PC-9 (cell line): Measurements from ENCODE around the gene PDE11A. TPM values are rescaled to one million over a fixed set of nuclear protein-coding genes. Genes with fewer than 3 reads are reported as not detected.

Experiments
- BruUV-seq: library from RNA; stranded (reverse); fragments of 400-500 nt; replicated peaks from 2 replicates; lab custom pipeline; 2021; lab: Mats Ljungman, UMichigan
- CTCF ChIA-PET: fragments of 300-600 bp; sonication (Branson Sonifier 250); formaldehyde crosslinking; loops from one replicate; lab custom pipeline; 2022; ENCODE audit warnings: antibody characterized with exemption; lab: Charles Lee
- POLR2A ChIA-PET: fragments of 300-600 bp; sonication (Branson Sonifier 250); formaldehyde crosslinking; loops from one replicate; lab custom pipeline; 2022; ENCODE audit warnings: antibody characterized with exemption; ENCODE audit not compliant: unreplicated experiment; lab: Charles Lee
- DNase-seq, 2 experiments: peaks; one replicate each; pipeline versions ENCODE4 v3.0.0 to v3.0.0-alpha.2; 2015 to 2022; ENCODE audit warnings: mixed read lengths in 1 of 2
- H2AFZ ChIP-seq: fragments of 200-600 bp; sonication (generic); 2 replicates; pipeline ENCODE4 v1.8.1; 2017; ENCODE audit warnings: antibody characterized with exemption
- H3F3A ChIP-seq: fragments of 200-600 bp; sonication (generic); 2 replicates; pipeline ENCODE4 v1.8.1; 2017; ENCODE audit warnings: antibody characterized with exemption, mild to moderate bottlenecking, low read depth; ENCODE audit not compliant: insufficient read depth
- H3K27ac ChIP-seq: fragments of 200-600 bp; sonication (generic); 2 replicates; pipeline ENCODE4 v1.6.1; 2016; ENCODE audit warnings: mixed run types
- H3K27me3 ChIP-seq: fragments of 200-600 bp; sonication (generic); 2 replicates; pipeline ENCODE4 v1.6.1; 2016; ENCODE audit warnings: low read depth, mixed run types; ENCODE audit not compliant: insufficient read depth
- H3K36me3 ChIP-seq: fragments of 200-600 bp; sonication (generic); 2 replicates; pipeline ENCODE4 v1.6.1; 2016; ENCODE audit warnings: low read depth, mixed run types
- H3K4me1 ChIP-seq: fragments of 200-600 bp; sonication (generic); replicated peaks from 2 replicates; pipeline ENCODE4 v1.6.1; 2016; ENCODE audit warnings: mixed run types; ENCODE audit not compliant: insufficient read depth
- H3K4me2 ChIP-seq: fragments of 200-600 bp; sonication (generic); 2 replicates; pipeline ENCODE4 v1.6.1; 2017; ENCODE audit warnings: mixed run types
- H3K4me3 ChIP-seq: fragments of 200-600 bp; sonication (generic); 2 replicates; pipeline ENCODE4 v1.6.1; 2016; ENCODE audit warnings: mixed run types
- H3K79me2 ChIP-seq: fragments of 200-600 bp; sonication (generic); 2 replicates; pipeline ENCODE4 v1.6.1; 2017; ENCODE audit warnings: low read depth, mixed run types
- H3K9me2 ChIP-seq: fragments of 200-600 bp; sonication (generic); 2 replicates; pipeline ENCODE4 v1.8.1; 2017; ENCODE audit warnings: mild to moderate bottlenecking; ENCODE audit not compliant: insufficient read depth
- H3K9me3 ChIP-seq: fragments of 200-600 bp; sonication (generic); 2 replicates; pipeline ENCODE4 v1.8.1; 2016; ENCODE audit warnings: low read depth; ENCODE audit not compliant: insufficient read depth
- H4K20me1 ChIP-seq: fragments of 200-600 bp; sonication (generic); 2 replicates; pipeline ENCODE4 v1.8.1; 2017; ENCODE audit not compliant: insufficient read depth
- EZH2 ChIP-seq: fragments of 200-600 bp; sonication (generic); IDR thresholded peaks from 2 replicates; pipeline ENCODE4 v1.8.0; 2017; ENCODE audit warnings: antibody characterized with exemption, low read depth
- intact Hi-C: fragments of 100-400 bp; cut with micrococcal nuclease; formaldehyde crosslinking; loops from one replicate; pipeline ENCODE4 v1.10.0; 2022; ENCODE audit not compliant: unreplicated experiment
- total RNA-seq: library from RNA; stranded (reverse); gene quantifications from 2 replicates; pipeline ENCODE4 v1.2.3, GENCODE V29; 2021
- TF ChIP-seq, protein P1 (sequence below): fragments of 200-600 bp; sonication (generic); conservative IDR thresholded peaks from 2 replicates; pipeline ENCODE4 v1.6.1; 2017; ENCODE audit warnings: mixed run types, antibody characterized with exemption, mild to moderate bottlenecking, moderate library complexity

Gene PDE11A
- total RNA-seq, 1 experiment from 2014 or later, result 1.4 TPM

DNA sequence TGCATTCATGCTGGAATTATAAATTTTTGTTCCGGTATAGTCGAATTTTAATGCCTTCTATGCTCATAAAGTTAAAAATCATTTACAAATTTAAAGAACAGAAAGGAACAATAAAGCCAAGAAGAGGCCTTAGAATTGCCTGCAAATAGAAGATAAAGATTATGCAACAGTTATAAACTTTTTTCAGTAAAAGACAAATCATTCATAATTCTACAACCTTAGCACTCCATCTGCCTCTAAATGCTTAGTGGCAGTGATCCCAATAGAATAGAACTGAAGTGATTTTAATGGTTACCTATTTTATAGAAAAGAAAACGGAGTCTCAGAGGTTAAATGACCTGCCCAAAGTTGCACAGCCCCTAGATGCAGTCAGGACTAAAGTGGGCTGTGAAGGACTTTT lies 468.8 kb downstream of the PDE11A start:
- BruUV-seq, result no TSS peak
- CTCF ChIA-PET, result interaction anchor here (0.5 to 1.3 kb wide), 3 partner anchors 23 to 378 kb away, joined by 4 to 6 read pairs (median 5); no protein-coding TSS in a partner anchor
- H4K20me1 ChIP-seq, result no peaks in the 10 kb centered on the region
- intact Hi-C loops, result loop anchor here (1.0 to 10.0 kb wide), 4 partner anchors 119 to 441 kb away; no protein-coding TSS in a partner anchor
- H3K9me3 ChIP-seq, result no peaks in the 10 kb centered on the region
- POLR2A ChIA-PET, result interaction anchor here (0.5 kb wide), 1 partner anchor 167 kb away, joined by 5 read pairs; no protein-coding TSS in a partner anchor
- H3K4me3 ChIP-seq, result no peak overlapping the region
- H3F3A ChIP-seq, result no peaks in the 10 kb centered on the region
- no peaks in the 10 kb centered on the region for H3K36me3 ChIP-seq
- no peaks in the 10 kb centered on the region for H3K27me3 ChIP-seq
- no peaks in the 10 kb centered on the region for H3K9me2 ChIP-seq
- H3K4me2 ChIP-seq, result no peak overlapping the region
- no peak for DNase-seq
- H3K79me2 ChIP-seq, result no peaks in the 10 kb centered on the region
- TF ChIP-seq EZH2, result no peak
- TF ChIP-seq, protein P1, sequence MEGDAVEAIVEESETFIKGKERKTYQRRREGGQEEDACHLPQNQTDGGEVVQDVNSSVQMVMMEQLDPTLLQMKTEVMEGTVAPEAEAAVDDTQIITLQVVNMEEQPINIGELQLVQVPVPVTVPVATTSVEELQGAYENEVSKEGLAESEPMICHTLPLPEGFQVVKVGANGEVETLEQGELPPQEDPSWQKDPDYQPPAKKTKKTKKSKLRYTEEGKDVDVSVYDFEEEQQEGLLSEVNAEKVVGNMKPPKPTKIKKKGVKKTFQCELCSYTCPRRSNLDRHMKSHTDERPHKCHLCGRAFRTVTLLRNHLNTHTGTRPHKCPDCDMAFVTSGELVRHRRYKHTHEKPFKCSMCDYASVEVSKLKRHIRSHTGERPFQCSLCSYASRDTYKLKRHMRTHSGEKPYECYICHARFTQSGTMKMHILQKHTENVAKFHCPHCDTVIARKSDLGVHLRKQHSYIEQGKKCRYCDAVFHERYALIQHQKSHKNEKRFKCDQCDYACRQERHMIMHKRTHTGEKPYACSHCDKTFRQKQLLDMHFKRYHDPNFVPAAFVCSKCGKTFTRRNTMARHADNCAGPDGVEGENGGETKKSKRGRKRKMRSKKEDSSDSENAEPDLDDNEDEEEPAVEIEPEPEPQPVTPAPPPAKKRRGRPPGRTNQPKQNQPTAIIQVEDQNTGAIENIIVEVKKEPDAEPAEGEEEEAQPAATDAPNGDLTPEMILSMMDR, result no peak
- H3K27ac ChIP-seq, result no peak overlapping the region
- no peaks in the 10 kb centered on the region for H3K4me1 ChIP-seq
- no peak overlapping the region for H2AFZ ChIP-seq

DNA sequence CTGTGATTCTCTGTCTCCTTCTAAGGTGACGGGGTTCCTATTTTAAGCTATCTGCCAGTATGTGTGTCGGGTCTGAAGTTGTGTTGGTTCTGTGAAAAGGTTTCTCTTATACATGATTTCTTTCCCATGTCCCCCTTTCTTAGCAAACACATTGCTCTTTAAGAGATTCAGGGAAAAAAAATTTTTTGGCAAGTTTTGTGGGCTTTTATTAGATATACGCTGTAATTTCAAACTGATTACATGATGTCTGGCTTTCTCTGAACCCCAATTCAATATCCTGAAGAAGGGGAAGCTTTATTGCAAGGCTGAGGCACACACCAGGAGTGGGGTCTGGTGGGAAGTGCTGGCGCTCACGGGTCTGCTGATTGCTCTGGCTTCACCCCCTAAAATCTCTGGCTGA lies 469.4 kb downstream of the PDE11A start:
- H3F3A ChIP-seq, result no peaks in the 10 kb centered on the region
- H3K79me2 ChIP-seq, result no peaks in the 10 kb centered on the region
- TF ChIP-seq, protein P1, result no peak
- no peak for TF ChIP-seq EZH2
- H3K27ac ChIP-seq, result no peak overlapping the region
- no peaks in the 10 kb centered on the region for H3K9me3 ChIP-seq
- no peak overlapping the region for H3K4me3 ChIP-seq
- no TSS peak for BruUV-seq
- no peak overlapping the region for H3K4me2 ChIP-seq
- DNase-seq, result no peak
- no peaks in the 10 kb centered on the region for H3K27me3 ChIP-seq
- no peaks in the 10 kb centered on the region for H3K9me2 ChIP-seq
- H3K36me3 ChIP-seq, result no peaks in the 10 kb centered on the region
- intact Hi-C loops, result loop anchor here (5.0 to 10.0 kb wide), 3 partner anchors 118 to 441 kb away; no protein-coding TSS in a partner anchor
- ChIA-PET CTCF (no interaction called here), POLR2A (no interaction called here)
- no peaks in the 10 kb centered on the region for H3K4me1 ChIP-seq
- H2AFZ ChIP-seq, result no peak overlapping the region
- H4K20me1 ChIP-seq, result no peaks in the 10 kb centered on the region

DNA sequence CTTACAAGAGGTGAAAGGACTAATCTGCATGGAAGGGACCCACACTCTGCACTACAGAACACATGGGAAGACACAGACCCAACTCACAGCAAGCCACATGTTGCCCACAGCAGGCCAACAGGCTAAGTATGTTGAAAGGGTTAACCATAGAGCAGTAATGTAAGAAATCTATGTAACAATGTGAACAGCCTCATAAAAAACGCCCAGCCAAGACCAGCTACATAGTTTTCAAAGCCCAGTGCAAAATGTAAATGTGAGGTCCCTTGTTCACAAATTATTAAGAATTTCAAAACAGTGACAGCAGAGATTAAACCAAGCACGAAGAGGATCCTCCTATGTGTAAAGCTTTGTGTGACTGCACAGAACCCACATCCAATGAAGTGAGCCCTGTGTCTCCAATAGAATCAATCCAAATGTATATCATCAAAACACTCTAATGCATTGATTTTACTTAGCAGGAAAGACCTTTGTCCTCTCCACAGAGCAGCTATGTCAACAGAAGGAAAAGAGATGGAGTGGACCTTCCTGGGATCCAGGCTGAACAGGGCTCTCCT lies 469.9 kb downstream of the PDE11A start:
- Histone ChIP-seq H3K4me2 (no peak overlapping the region), H3K9me2 (no peaks in the 10 kb centered on the region), H2AFZ (no peak overlapping the region), H3K79me2 (no peaks in the 10 kb centered on the region), H4K20me1 (no peaks in the 10 kb centered on the region), H3K27ac (no peak overlapping the region), H3K4me3 (no peak overlapping the region), H3K4me1 (no peaks in the 10 kb centered on the region), H3F3A (no peaks in the 10 kb centered on the region), H3K36me3 (no peaks in the 10 kb centered on the region), H3K27me3 (no peaks in the 10 kb centered on the region; the same call in 1 of the 2 replicates), H3K9me3 (no peaks in the 10 kb centered on the region)
- TF ChIP-seq, protein P1, result no peak
- TF ChIP-seq EZH2, result no peak
- ChIA-PET CTCF (no interaction called here), POLR2A (no interaction called here)
- intact Hi-C loops, result loop anchor here (5.0 to 10.0 kb wide), 3 partner anchors 118 to 440 kb away; no protein-coding TSS in a partner anchor
- no TSS peak for BruUV-seq
- DNase-seq, result no peak
